H1 (cell line): Measurements from ENCODE around the gene ARHGAP26. TPM values are rescaled to one million over a fixed set of nuclear protein-coding genes. Genes with fewer than 3 reads are reported as not detected.

Experiments used
- ATF3 ChIP-seq: IDR thresholded peaks from 2 replicates; pipeline ENCODE4 v1.6.1; 2011; ENCODE audit warnings: low read depth, mild to moderate bottlenecking, low read length; ENCODE audit not compliant: insufficient read depth
- CHD2 ChIP-seq: IDR thresholded peaks from 2 replicates; pipeline ENCODE4 v1.6.1; 2012; ENCODE audit warnings: low read length, improper control_type of control experiment
- CHD7 ChIP-seq: fragments of 300-600 bp; sonication (generic); IDR thresholded peaks from 2 replicates; pipeline ENCODE4 v1.7.1; 2012; ENCODE audit warnings: low read length, moderate library complexity, mild to moderate bottlenecking, inconsistent platforms; ENCODE audit not compliant: insufficient replicate concordance
- CREB1 ChIP-seq: IDR thresholded peaks from 2 replicates; pipeline ENCODE4 v1.6.1; 2012; ENCODE audit warnings: inconsistent platforms
- EGR1 ChIP-seq: IDR thresholded peaks from 2 replicates; pipeline ENCODE4 v1.6.1; 2011; ENCODE audit warnings: low read depth, low read length, borderline replicate concordance
- KDM1A ChIP-seq: fragments of 200-600, 300-600 bp; sonication (generic); IDR thresholded peaks from 2 replicates; pipeline ENCODE4 v1.7.1; 2016; ENCODE audit warnings: mild to moderate bottlenecking, low read length, borderline replicate concordance
- PHF8 ChIP-seq: fragments of 200-600 bp; sonication (generic); conservative IDR thresholded peaks from 2 replicates; pipeline ENCODE4 v1.7.1; 2012; ENCODE audit warnings: low read depth, mild to moderate bottlenecking, inconsistent platforms, low read length, moderate library complexity
- RBBP5 ChIP-seq: IDR thresholded peaks from 2 replicates; pipeline ENCODE4 v1.7.1; 2012; ENCODE audit warnings: low read depth, mild to moderate bottlenecking, inconsistent platforms, low read length, moderate library complexity, borderline replicate concordance
- polyA plus RNA-seq, 7 experiments: library from polyadenylated mRNA; depleted of rRNA in 3 of 7; stranded (reverse) in 5 of 7; unstranded in 2 of 7; fragments of >200 nt in 5 of 7; fragments of 200-250 nt in 2 of 7; gene quantifications; 1 replicate in 5 of 7; 2 replicates in 1 of 7; 4 replicates in 1 of 7; pipeline versions ENCODE4 v1.2.1 to v1.2.3, GENCODE V29; 2011 to 2013; ENCODE audit warnings: missing spikeins in 2 of 7, mixed read lengths in 2 of 7
- total RNA-seq: library from RNA; stranded (reverse); fragmentation: NEBNext Ultra II Directional; extraction: Animal tissue kit (Norgen Biotek cat#: 25700); gene quantifications from 2 replicates; pipeline ENCODE4 v1.2.1, GENCODE V29; 2021

Gene ARHGAP26
- total and polyA plus RNA-seq, 2 of the 8 experiments (the other 6 are each of a cell fraction or from before 2014, with no cell fraction given) = 7.1 to 24.8 TPM

DNA sequence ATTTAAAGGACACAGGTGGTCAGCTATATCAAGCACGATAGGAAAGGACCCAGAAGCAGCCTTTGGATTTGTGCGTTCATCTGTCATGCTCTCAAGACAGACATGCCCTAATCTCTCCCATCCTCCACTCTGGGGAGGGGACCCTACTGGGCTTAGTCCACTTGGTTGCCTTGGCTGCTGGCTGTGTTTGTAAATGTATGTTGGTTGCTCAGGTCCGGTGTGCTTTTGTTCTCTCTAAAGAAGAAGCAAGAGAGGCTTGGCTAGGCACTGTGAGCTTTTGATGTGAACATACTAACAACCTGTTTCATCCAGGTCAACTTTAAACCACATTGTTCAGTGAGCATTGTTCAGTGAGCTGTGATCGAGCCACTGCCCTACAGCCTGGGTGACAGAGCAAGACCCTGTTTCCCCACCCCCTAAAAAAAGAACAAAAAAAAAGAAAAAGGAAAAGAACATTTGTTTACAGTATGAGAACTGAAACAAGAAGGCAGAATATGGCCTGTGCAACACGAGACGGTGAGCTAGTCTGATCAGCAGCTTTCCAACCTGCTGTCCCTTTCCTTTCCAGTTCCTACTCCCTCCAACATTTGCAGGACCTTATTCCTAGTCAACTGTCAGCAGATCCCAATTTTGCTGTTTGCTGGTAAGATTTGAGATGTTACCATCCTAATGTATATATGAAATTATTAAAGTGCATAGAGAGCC, 228.3 kb downstream of the ARHGAP26 start (continued):
- TF ChIP-seq CHD7 (no peak), KDM1A (no peak), ATF3 (no peak), PHF8 (no peak), EGR1 (no peak), RBBP5 (no peak), CHD2 (no peak), CREB1 (no peak)
